ENCODE data around the gene ACHE.

DNA sequence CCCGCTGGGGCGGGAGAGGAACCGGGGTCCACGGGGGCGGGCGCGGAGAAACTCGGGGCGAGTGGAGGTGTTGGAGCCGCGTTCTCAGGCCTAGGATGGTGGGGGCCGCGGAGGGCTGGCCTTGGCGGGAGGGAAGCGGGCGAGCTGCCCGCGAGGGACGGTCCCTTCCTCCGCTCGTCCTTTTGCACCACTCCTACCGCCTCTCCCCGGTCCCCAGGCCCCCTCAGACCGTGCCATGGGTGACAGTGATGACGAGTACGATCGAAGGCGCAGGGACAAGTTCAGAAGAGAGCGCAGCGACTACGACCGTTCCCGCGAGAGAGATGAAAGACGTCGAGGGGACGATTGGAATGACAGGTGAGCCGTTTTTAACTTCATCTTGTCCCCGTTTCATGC is 20.3 kb downstream of the ACHE start:
- TF ChIP-seq, protein P1, sequence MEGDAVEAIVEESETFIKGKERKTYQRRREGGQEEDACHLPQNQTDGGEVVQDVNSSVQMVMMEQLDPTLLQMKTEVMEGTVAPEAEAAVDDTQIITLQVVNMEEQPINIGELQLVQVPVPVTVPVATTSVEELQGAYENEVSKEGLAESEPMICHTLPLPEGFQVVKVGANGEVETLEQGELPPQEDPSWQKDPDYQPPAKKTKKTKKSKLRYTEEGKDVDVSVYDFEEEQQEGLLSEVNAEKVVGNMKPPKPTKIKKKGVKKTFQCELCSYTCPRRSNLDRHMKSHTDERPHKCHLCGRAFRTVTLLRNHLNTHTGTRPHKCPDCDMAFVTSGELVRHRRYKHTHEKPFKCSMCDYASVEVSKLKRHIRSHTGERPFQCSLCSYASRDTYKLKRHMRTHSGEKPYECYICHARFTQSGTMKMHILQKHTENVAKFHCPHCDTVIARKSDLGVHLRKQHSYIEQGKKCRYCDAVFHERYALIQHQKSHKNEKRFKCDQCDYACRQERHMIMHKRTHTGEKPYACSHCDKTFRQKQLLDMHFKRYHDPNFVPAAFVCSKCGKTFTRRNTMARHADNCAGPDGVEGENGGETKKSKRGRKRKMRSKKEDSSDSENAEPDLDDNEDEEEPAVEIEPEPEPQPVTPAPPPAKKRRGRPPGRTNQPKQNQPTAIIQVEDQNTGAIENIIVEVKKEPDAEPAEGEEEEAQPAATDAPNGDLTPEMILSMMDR (IDR thresholded peaks at IDR 0.05; ENCODE audit: low read depth, low read length), result no peak
- no peak for TF ChIP-seq EZH2phosphoT487 (IDR thresholded peaks at IDR 0.05; ENCODE audit: low read depth)

Measured in OCI-LY3 (cell line).